ENCODE data around the gene ARMH1. TPM values are rescaled to one million over a fixed set of nuclear protein-coding genes. Genes with fewer than 3 reads are reported as not detected.

Gene ARMH1
- total and polyA plus RNA-seq, 2 experiments from 2014 or later = 3.1 to 6.3 TPM

GRCh38 chr1:44640200-44640853 lies 34.2 kb upstream of the ARMH1 start:
- no peaks in the 10 kb centered on the region for H4K20me1 ChIP-seq (ENCODE audit: insufficient read depth, poor library complexity, severe bottlenecking)
- WGBS (ENCODE audit: low lambda C conversion rate, missing lambda C conversion rate) = 95% methylated on average over 24 of the region's 24 CpGs
- H3K9me2 ChIP-seq (replicated peaks; ENCODE audit: insufficient read depth) = no peaks in the 10 kb centered on the region
- no peak overlapping the region for H3K4me3 ChIP-seq
- no peak overlapping the region for H3K4me2 ChIP-seq
- H3K36me3 ChIP-seq (replicated peaks; ENCODE audit: insufficient read depth, low read depth) = no peaks in the 10 kb centered on the region
- no peak overlapping the region for H2AFZ ChIP-seq
- H3K9me3 ChIP-seq (ENCODE audit: low read depth) = no peaks in the 10 kb centered on the region
- peaks cover 3% of the 10 kb centered on the region for H3K4me1 ChIP-seq (ENCODE audit: insufficient read depth)
- H3K27me3 ChIP-seq = no peaks in the 10 kb centered on the region
- no peaks in the 10 kb centered on the region for H3K79me2 ChIP-seq
- no peak overlapping the region for H3K27ac ChIP-seq
- TF ChIP-seq CTCF (IDR thresholded peaks at IDR 0.05; ENCODE audit: poor library complexity) (no peak), EZH2 (IDR thresholded peaks at IDR 0.05; ENCODE audit: borderline replicate concordance) (no peak), EZH2phosphoT487 (IDR thresholded peaks at IDR 0.05; ENCODE audit: low read depth, severe bottlenecking, unreplicated experiment) (no peak)
- DNase-seq (ENCODE audit: low spot score) = no peak

GRCh38 chr1:44641126-44642102 lies 33.1 kb upstream of the ARMH1 start:
- Histone ChIP-seq H2AFZ (no peak overlapping the region), H3K4me2 (no peak overlapping the region), H3K27ac (no peak overlapping the region), H3K27me3 (no peaks in the 10 kb centered on the region), H3K9me3 (ENCODE audit: low read depth) (no peaks in the 10 kb centered on the region), H3K4me3 (no peak overlapping the region), H4K20me1 (ENCODE audit: insufficient read depth, poor library complexity, severe bottlenecking) (no peaks in the 10 kb centered on the region), H3K79me2 (no peaks in the 10 kb centered on the region), H3K9me2 (replicated peaks; ENCODE audit: insufficient read depth) (no peaks in the 10 kb centered on the region), H3K4me1 (ENCODE audit: insufficient read depth) (peaks cover 3% of the 10 kb centered on the region), H3K36me3 (replicated peaks; ENCODE audit: insufficient read depth, low read depth) (no peaks in the 10 kb centered on the region)
- DNase-seq (ENCODE audit: low spot score) = no peak
- no peak for TF ChIP-seq CTCF (IDR thresholded peaks at IDR 0.05; ENCODE audit: poor library complexity)
- TF ChIP-seq EZH2phosphoT487 (IDR thresholded peaks at IDR 0.05; ENCODE audit: low read depth, severe bottlenecking, unreplicated experiment) = no peak
- no peak for TF ChIP-seq EZH2 (IDR thresholded peaks at IDR 0.05; ENCODE audit: borderline replicate concordance)
- 85% methylated on average over 12 of the region's 12 CpGs for WGBS (ENCODE audit: low lambda C conversion rate, missing lambda C conversion rate)

- no peak overlapping the region for H3K4me2 ChIP-seq
- no peak overlapping the region for H3K4me3 ChIP-seq
- no peaks in the 10 kb centered on the region for H3K9me2 ChIP-seq (replicated peaks; ENCODE audit: insufficient read depth)
- no peak overlapping the region for H2AFZ ChIP-seq
- no peaks in the 10 kb centered on the region for H3K36me3 ChIP-seq (replicated peaks; ENCODE audit: insufficient read depth, low read depth)
- H3K79me2 ChIP-seq = no peaks in the 10 kb centered on the region
- no peaks in the 10 kb centered on the region for H3K4me1 ChIP-seq (ENCODE audit: insufficient read depth)
- no peaks in the 10 kb centered on the region for H4K20me1 ChIP-seq (ENCODE audit: insufficient read depth, poor library complexity, severe bottlenecking)
- no peaks in the 10 kb centered on the region for H3K27me3 ChIP-seq
- WGBS (ENCODE audit: low lambda C conversion rate, missing lambda C conversion rate) = 90% methylated on average over 2 of the region's 2 CpGs
- H3K27ac ChIP-seq = no peak overlapping the region
- no peaks in the 10 kb centered on the region for H3K9me3 ChIP-seq (ENCODE audit: low read depth)
- no peak for TF ChIP-seq EZH2phosphoT487 (IDR thresholded peaks at IDR 0.05; ENCODE audit: low read depth, severe bottlenecking, unreplicated experiment)
- TF ChIP-seq EZH2 (IDR thresholded peaks at IDR 0.05; ENCODE audit: borderline replicate concordance) = no peak
- TF ChIP-seq CTCF (IDR thresholded peaks at IDR 0.05; ENCODE audit: poor library complexity) = no peak
- DNase-seq (ENCODE audit: low spot score) = no peak
Measured at GRCh38 chr1:44642255-44642654, 32.3 kb upstream of the ARMH1 start.

Measured in hepatocyte (in vitro differentiated cells).